AG09319 (cell line): ENCODE measurements around the gene CREBBP.
A peak's percentile ranks its signal among the peaks of the same experiment; 100 is the strongest.

Experiments used
- DNase-seq: peaks from one replicate; pipeline ENCODE4 v3.0.0-alpha.2; 2010; ENCODE audit warnings: low read depth; ENCODE audit errors: extremely low read depth
- CTCF ChIP-seq: IDR thresholded peaks from 2 replicates; pipeline ENCODE4 v1.5.1; 2011; ENCODE audit warnings: low read depth, mild to moderate bottlenecking, inconsistent platforms, low read length, moderate library complexity

The CREBBP gene

GRCh38 chr16:3822366-3823045, 58.0 kb downstream of the CREBBP start:
- DNase-seq: no peak
- TF ChIP-seq CTCF: no peak

- DNase-seq: no peak
- no peak for TF ChIP-seq CTCF
Measured at GRCh38 chr16:3821184-3821583, 59.3 kb downstream of the CREBBP start.

- DNase-seq: peak; percentile 75
- no peak; the same call in 1 of the 2 replicates for TF ChIP-seq CTCF
Measured at GRCh38 chr16:3819746-3820724, 60.5 kb downstream of the CREBBP start.

- TF ChIP-seq CTCF: no peak
- no peak for DNase-seq
Measured at GRCh38 chr16:3819175-3819527, 61.4 kb downstream of the CREBBP start.

- TF ChIP-seq CTCF: no peak
- DNase-seq: no peak
Measured at GRCh38 chr16:3816326-3816725, 64.2 kb downstream of the CREBBP start.

- DNase-seq: no peak
- TF ChIP-seq CTCF: no peak
Measured at GRCh38 chr16:3814755-3815154, 65.8 kb downstream of the CREBBP start.
